Bronchial epithelial cell (primary cell): ENCODE data around the gene FBN2. TPM values are rescaled to one million over a fixed set of nuclear protein-coding genes. Genes with fewer than 3 reads are reported as not detected.

Source experiments
- DNase-seq: peaks from one replicate; pipeline ENCODE4 v3.0.0-alpha.2; 2010; ENCODE audit warnings: low read depth
- FAIRE-seq: peaks from 2 replicates; lab custom pipeline; 2011; peaks lifted over from hg19 to GRCh38; lab: Jason Lieb, UNC
- H3K27me3 ChIP-seq: 2 replicates; pipeline ENCODE4 v1.5.1; 2011; ENCODE audit warnings: low read length; ENCODE audit not compliant: control insufficient read depth, insufficient read depth
- H3K36me3 ChIP-seq: 2 replicates; pipeline ENCODE4 v1.5.1; 2011; ENCODE audit warnings: low read length; ENCODE audit not compliant: control insufficient read depth, insufficient read depth
- H3K4me3 ChIP-seq: 2 replicates; pipeline ENCODE4 v1.5.1; 2011; ENCODE audit warnings: mild to moderate bottlenecking, low read depth, low read length, control low read depth
- total RNA-seq: library from RNA; depleted of rRNA; stranded (reverse); fragments of >200 nt; gene quantifications from 2 replicates; pipeline ENCODE4 v1.2.1, GENCODE V29; 2014
- TF ChIP-seq, protein P1 (sequence below): IDR thresholded peaks from 2 replicates; pipeline ENCODE4 v1.5.1; 2011; ENCODE audit warnings: mild to moderate bottlenecking, moderate library complexity, low read length, control low read depth, inconsistent platforms; ENCODE audit not compliant: insufficient read depth, severe bottlenecking

Gene FBN2
- total RNA-seq, 1 donor from 2014 or later = 49.0 TPM

DNA sequence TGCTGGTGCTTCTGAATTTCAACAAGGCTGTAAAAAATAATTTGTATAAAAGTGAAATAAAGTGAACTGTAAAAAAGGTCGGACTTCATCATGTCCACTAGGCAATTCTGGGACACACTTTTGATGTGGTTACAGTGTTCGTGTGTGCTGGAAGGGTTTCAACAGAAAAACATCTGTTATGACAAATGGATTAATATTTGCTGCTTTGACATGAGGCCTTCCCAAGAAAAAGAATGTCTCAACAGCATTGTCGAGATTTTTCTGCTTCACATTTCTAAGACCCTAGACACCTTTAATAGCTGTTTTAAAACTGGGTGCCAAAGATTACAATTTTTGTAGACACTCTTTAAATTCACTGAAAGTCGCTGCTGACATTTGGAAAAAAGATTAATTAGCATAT lies 237.9 kb downstream of the FBN2 start:
- DNase-seq (no peak), FAIRE-seq (no peak)
- no peak overlapping the region for H3K4me3 ChIP-seq
- no peaks in the 10 kb centered on the region for H3K36me3 ChIP-seq
- TF ChIP-seq, protein P1, sequence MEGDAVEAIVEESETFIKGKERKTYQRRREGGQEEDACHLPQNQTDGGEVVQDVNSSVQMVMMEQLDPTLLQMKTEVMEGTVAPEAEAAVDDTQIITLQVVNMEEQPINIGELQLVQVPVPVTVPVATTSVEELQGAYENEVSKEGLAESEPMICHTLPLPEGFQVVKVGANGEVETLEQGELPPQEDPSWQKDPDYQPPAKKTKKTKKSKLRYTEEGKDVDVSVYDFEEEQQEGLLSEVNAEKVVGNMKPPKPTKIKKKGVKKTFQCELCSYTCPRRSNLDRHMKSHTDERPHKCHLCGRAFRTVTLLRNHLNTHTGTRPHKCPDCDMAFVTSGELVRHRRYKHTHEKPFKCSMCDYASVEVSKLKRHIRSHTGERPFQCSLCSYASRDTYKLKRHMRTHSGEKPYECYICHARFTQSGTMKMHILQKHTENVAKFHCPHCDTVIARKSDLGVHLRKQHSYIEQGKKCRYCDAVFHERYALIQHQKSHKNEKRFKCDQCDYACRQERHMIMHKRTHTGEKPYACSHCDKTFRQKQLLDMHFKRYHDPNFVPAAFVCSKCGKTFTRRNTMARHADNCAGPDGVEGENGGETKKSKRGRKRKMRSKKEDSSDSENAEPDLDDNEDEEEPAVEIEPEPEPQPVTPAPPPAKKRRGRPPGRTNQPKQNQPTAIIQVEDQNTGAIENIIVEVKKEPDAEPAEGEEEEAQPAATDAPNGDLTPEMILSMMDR = no peak
- no peaks in the 10 kb centered on the region for H3K27me3 ChIP-seq

DNA sequence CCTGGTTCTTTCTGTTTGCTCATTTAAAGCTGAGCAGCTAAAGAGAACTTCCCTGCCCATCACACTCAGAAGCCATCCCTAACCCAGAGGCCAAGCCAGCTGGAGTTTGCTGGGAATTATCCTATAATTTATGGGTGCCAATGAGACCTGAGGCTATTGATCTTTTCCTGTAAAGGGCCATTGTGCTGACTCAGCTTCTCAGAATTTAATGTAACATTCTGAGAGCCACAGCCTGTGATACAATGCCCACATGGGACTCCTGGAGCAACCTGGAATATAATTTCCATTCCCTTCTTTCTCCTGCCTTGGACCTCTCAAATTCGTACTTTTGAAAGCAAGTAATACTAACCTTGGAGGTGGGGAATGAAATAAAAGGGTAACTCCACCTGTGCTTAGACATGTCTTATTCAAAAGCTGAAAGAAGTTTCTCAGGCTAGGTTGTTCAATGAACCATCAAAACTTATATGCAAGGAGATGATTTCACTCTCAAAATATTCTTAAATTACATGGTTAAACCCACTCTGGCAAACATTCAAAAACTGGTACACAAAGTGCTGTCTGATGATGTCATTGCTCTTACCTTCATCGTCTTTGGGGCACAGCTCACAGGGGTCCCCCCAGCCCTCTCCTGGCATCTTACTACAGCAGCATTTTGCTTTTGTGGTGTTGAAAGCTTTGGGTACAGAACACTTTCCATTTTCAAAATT lies 247.7 kb downstream of the FBN2 start:
- FAIRE-seq = no peak
- TF ChIP-seq, protein P1 = no peak
- DNase-seq = peak; percentile 36
- no peak overlapping the region for H3K4me3 ChIP-seq
- no peaks in the 10 kb centered on the region for H3K27me3 ChIP-seq
- no peaks in the 10 kb centered on the region for H3K36me3 ChIP-seq

DNA sequence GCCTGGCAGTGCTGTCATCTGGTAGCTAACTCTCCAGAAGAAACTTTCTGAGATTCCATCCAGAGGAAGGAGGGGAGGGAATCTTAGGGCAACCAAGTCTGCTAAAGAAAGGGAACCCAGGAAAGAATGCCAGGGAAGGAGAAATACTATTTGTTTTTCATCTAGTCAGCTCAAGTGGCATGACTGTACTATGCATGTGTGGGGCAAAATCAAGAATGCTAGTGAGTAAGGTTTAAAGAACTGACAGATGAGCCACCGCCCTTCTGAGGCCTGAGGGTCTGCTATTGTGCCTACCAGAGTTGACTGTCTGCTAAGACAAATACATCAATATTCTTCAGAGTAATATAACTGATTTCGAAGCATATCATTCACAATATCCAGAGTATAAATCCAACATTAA lies 250.3 kb downstream of the FBN2 start:
- H3K36me3 ChIP-seq = no peaks in the 10 kb centered on the region
- DNase-seq = peak; percentile 61
- H3K27me3 ChIP-seq = no peaks in the 10 kb centered on the region
- no peak for FAIRE-seq
- H3K4me3 ChIP-seq = no peak overlapping the region
- TF ChIP-seq, protein P1 = no peak

DNA sequence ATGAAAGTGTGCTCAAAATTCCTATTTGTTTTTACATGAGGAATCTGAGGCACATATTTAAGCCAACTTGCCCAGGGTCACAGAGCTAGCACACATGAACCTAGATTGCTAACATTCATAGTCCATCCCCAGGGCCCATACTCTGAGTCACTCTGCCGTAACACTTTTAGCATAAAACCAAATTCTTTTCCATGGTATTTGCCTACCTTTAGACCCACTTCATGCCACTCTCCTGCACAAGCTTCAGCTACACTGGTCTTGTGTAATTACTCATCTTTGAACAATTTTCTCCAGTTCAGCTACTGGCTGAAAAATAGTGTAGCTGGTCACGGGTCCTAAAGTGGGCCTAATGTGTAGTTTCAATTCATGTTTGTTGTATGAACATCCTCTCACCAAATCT lies 253.8 kb downstream of the FBN2 start:
- no peak overlapping the region for H3K4me3 ChIP-seq
- no peaks in the 10 kb centered on the region for H3K36me3 ChIP-seq
- TF ChIP-seq, protein P1 = no peak
- DNase-seq = peak; percentile 13
- H3K27me3 ChIP-seq = no peaks in the 10 kb centered on the region
- FAIRE-seq = no peak

DNA sequence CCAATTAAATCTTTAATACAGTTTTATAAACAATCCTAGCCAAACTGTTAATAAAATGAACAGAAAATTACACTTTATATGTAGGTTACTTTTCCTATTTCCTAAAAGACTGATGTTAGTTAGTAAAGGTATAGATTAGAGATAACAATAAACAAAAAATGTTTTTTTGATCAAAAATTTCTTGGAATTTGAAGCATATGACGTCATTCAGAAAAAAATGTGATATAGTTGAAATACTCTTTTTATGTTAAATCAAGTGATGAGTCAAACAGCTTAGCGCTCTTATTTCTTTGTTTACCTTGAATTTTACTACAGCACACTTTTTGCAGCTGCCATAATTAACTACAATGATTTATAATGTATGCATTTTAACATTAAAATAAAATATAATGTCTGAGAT lies 258.7 kb downstream of the FBN2 start:
- no peak for FAIRE-seq

More for the DNA sequence above, 258.7 kb downstream of the FBN2 start:
- no peak for DNase-seq
- Histone ChIP-seq H3K27me3 (no peaks in the 10 kb centered on the region), H3K36me3 (no peaks in the 10 kb centered on the region), H3K4me3 (no peak overlapping the region)
- TF ChIP-seq, protein P1 = no peak
